ENCODE results near the gene DDX1.
"Not testable (repeated sequence)": the region's sequence is repeated elsewhere in the genome, so short reads cannot be mapped to it uniquely, and the experiment has no call there.

Gene DDX1

GRCh38 chr2:15595936-15596335 lies 4.3 kb downstream of the DDX1 start:
- no peak for DNase-seq

- no peak for DNase-seq
Measured at GRCh38 chr2:15596350-15596749, 4.7 kb downstream of the DDX1 start.

- DNase-seq = no peak
Measured at GRCh38 chr2:15596968-15597367, 5.3 kb downstream of the DDX1 start.

DNA sequence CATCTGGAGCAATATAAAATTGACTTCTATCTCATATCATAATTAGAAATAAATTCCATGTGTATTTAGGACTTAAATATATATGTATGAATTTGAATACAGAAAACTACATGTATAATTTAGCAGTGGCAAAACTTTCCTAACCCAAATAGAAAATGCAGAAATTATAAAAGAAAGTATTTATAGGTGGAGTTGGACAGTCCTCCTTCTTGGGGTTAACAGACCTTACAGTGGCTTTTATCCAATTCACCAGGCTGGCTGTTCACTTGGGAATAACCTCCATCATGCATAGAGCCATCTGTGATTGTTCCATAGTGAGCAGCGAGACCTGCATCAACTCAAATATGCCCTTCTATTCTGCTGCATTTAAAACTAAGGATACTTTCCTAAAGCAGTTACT lies 8.3 kb downstream of the DDX1 start:
- DNase-seq = no peak

- no peak for DNase-seq
Measured at GRCh38 chr2:15601681-15602080, 10.0 kb downstream of the DDX1 start.

DNA sequence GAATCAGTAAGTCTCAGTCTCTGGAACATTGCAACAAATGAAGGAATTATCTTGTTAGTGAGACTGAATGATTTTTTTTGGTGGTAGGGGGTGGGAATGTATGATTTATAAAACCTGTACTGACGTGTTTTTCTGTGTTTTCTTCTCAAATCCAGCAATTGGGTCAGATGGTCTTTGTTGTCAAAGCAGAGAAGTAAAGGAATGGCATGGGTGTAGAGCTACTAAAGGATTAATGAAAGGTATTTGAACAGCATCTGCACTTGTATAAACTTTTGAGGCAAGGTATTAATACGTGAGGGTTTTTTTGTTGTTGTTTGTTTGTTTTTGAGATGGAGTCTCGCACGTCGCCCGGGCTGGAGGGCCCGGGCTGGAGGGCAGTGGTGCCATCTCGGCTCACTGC lies 10.7 kb downstream of the DDX1 start:
- DNase-seq = no peak

GRCh38 chr2:15603044-15603765 lies 11.5 kb downstream of the DDX1 start:
- DNase-seq = no peak

GRCh38 chr2:15603948-15604347 lies 12.3 kb downstream of the DDX1 start:
- no peak for DNase-seq

DNA sequence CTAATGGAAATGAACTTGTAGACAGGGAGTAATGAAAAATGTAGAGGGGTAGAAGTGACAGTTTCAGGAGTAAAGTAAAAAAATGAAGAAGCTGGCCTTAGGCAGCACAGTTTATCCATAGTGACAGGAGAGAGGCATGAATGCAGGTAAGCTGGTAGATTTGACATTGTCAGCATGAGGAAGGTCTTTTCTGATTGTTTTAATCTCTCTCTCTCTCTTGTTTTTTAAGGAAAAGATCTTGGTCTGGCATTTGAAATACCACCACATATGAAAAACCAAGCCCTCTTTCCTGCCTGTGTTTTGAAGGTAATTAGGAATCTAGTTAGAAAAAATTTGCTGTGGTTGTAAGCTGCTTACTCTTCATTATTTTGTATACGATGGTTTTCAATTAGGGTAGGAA lies 14.1 kb downstream of the DDX1 start:
- no peak for DNase-seq

DNA sequence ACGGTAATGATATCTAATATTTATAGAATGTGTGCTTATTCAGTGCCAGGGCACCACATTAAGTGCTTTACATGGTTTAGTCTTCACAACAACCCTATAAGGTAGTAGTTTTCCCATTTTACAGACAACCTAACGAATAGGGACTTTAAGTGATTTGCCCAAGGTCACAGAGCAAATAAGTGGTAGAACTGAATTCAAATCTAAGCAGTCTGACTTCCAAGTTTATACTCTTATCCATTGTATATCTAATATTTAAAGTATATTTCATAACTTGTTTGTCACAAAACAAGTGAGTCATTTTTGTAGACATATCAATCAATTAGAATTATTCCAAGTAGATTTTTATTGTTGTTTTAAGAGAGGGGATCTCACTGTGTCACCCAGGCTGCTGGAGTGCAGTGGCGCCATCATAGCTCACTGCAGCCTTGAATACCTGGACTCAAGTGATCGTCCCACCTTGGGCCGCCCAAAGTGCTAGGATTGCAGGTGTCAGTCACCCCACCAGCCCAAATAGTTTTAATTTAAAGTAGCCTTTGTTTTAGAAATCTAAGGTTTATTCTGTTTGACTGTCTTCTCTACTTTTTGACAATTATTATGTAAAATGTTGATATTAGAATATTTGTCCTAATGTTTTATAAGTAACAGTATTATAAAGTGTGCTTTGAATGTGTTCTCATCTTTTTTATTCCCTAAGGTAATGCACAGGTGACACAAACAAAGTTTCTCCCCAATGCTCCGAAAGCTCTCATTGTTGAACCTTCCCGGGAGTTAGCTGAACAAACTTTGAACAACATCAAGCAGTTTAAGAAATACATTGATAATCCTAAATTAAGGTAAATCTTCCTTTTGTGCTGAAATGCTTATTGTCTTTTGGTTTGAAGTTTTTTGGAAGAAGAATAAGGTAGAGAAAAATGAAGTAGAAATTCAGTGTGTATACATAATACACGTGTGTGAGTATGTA lies 15.1 kb downstream of the DDX1 start:
- no peak for DNase-seq

GRCh38 chr2:15607709-15608391 lies 16.2 kb downstream of the DDX1 start:
- no peak for DNase-seq

DNA sequence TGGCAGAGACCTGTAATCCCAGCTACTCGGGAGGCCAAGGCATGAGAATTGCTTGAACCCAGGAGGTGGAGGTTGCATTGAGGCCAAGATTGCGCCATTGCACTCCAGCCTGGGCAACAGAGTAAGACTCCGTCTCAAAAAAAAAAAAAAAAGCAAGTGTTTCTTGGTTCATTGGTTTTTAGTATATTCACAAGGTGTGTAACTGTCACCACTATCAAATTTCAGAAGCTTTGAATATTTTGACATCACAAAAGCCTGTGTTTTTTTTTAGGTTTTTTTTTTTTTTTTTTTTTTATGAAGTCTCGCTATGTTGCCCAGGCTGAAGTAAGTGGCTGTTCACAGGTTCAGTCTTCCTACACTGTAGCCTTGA lies 16.7 kb downstream of the DDX1 start:
- DNase-seq = no peak

DNA sequence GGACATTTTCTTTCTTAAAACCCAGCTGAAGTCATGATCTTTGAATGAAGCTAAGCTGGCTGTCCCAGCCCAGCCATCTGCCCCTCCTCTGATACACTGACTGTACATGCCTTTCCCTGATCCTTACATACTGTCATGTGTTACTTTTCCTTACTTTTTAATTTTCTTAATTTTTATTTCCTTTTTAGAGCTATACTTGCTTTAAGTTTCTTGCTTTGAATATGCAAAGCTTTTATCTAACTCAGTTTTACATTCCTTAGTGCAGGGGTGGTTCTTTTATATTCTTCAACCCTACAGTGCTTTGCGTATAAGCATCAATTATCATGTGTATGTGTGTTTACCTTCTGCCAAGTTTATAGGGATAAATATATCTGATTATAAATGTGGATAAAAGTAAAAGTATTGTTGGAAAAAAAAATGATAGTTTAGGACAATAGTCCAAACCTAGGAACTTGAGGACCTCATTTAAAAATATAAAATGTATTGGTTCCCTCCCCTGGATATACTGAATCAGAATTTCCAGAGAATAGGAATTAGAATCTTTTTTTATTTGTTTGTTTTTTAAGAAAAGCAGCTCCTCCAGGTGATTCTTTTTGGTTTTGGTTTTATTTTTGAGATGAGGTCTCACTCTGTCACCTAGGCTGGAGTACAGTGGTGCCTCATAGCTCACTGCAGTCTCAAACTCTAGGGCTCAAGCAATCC lies 17.8 kb downstream of the DDX1 start:
- no peak for DNase-seq

DNA sequence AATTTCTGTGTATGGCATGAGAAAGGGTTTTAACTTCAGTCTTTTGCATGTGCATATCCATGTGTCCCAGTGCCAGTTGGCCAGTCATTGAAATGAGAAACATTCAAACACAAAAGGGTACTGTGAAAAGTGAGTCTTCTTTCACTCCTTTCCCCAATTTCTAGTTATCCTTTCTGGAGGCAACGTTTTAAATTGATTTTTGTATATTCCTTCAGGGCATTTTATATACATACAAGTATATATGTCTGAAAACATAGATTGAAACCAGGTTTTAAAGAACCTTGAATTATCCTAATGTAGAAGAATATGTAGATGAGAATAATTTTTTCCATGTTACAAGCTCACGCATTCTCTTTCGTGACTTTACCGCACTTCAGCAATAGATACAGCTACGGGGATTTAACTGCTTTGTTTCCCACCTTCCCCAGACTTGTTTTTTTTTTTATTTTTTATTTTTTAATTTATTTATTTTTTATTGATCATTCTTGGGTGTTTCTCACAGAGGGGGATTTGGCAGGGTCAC lies 18.8 kb downstream of the DDX1 start:
- DNase-seq = no peak

DNA sequence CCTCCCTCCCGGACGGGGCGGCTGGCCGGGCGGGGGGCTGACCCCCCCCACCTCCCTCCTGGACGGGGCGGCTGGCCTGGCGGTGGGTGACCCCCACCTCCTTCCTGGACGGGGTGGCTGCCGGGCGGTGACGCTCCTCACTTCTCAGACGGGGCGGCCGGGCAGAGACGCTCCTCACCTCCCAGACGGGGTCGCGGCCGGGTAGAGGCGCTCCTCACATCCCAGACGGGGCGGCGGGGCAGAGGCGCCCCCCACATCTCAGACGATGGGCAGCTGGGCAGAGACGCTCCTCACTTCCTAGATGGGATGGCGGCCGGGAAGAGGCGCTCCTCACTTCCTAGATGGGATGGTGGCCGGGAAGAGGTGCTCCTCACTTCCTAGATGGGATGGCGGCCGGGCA lies 20.4 kb downstream of the DDX1 start:
- not testable (repeated sequence) for DNase-seq

GRCh38 chr2:15613736-15614429 lies 22.2 kb downstream of the DDX1 start:
- DNase-seq = no peak

- no peak for DNase-seq
Measured at GRCh38 chr2:15614545-15615300, 23.1 kb downstream of the DDX1 start.

GRCh38 chr2:15615301-15615920 lies 23.7 kb downstream of the DDX1 start:
- DNase-seq = no peak

DNA sequence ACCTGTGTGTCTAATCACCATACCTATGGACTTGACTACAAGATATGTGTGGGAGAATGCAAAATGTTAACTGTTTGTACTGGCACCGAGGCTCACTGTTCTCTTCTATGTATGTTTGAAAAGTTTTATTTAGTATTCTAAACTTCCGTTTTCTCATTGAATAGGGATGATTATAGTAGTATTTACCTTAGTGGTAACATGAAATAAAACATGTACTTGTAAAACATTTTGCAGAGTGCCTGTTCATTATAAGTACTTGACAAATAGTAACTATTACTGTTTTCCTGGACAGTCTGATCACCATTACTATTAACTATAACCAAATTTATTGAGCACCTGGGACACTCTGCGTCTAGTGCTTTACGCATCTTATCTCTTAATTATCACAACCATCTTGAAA lies 24.8 kb downstream of the DDX1 start:
- no peak for DNase-seq

DNA sequence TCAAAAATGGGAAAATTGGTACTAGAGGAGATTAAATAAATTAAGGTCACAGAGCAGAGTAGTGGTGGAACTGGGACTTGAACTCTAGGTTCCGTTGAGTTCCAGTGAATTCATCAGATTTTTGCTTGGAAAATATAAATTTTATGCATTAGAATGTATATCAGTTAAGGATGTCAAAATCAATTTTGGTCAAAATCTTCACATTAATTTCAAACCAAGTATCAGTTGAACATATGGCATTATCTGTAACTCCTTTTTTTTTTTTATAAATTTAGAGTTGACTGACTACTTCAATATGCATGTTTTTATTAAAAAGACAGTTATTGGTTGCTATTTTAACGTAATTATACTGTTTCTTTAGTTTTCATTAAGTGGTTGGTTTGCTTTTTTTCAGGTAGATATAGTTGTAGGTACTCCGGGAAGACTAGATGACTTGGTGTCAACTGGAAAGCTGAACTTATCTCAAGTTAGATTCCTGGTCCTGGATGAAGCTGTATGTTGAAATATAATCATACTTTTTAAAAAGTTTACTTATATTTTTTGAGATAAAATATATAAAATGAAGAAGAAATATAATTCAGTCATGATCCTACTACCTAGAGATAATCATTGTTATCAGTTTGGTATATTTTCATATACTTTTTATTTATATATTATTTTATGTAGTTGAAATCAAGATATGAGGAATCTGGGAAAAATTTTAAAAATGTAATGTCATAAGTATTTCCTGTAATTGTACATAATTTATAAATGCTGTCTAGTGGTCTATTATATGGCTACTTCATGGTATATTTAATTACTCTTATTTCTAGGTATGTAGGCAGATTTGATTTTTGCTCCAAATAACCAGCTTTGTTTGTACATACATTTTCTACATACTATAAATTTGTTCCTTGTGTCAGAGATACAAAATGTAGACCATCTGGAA lies 25.4 kb downstream of the DDX1 start:
- no peak for DNase-seq

Measured in activated CD4-positive, alpha-beta T cell treated with anti-CD3 and anti-CD28 coated beads, Interleukin-2, amount 50 U/mL, for 4 hours (primary cell).